Fibroblast of lung (primary cell): ENCODE measurements around the gene SNX6.

ENCODE experiments used
- EZH2 ChIP-seq: IDR thresholded peaks from 2 replicates; pipeline ENCODE4 v1.5.1; 2012; ENCODE audit warnings: low read length, control low read depth, mild to moderate bottlenecking; ENCODE audit errors: missing control alignments
- TF ChIP-seq, protein P1 (sequence below), 2 donors: IDR thresholded peaks in 1 of 2; conservative IDR thresholded peaks in 1 of 2; 1 replicate in 1 of 2; 2 replicates in 1 of 2; pipeline ENCODE4 v1.5.1; 2011 to 2012; ENCODE audit warnings: low read length in 2 of 2, control low read depth in 1 of 2, inconsistent platforms in 1 of 2, low read depth in 1 of 2, mild to moderate bottlenecking in 1 of 2

DNA sequence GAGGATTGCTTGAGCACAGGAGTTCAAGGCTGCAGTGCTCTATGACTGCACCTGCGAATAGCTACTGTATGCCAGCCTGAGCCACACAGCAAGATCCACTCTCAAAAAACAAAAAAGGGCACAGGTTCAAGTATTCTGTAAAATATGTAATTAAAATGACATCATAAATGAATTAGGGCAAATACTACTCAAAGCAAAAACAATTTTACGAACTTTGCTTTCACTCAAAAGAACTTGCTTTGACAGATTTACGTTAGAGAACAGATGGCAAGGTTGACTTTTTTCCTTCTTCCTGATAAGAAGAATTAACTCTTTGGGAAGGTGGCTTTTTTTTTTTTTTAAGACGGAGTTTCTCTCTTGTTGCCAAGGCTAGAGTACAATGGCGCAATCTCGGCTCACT is 46.4 kb downstream of the SNX6 start:
- TF ChIP-seq EZH2: no peak
- TF ChIP-seq, protein P1, sequence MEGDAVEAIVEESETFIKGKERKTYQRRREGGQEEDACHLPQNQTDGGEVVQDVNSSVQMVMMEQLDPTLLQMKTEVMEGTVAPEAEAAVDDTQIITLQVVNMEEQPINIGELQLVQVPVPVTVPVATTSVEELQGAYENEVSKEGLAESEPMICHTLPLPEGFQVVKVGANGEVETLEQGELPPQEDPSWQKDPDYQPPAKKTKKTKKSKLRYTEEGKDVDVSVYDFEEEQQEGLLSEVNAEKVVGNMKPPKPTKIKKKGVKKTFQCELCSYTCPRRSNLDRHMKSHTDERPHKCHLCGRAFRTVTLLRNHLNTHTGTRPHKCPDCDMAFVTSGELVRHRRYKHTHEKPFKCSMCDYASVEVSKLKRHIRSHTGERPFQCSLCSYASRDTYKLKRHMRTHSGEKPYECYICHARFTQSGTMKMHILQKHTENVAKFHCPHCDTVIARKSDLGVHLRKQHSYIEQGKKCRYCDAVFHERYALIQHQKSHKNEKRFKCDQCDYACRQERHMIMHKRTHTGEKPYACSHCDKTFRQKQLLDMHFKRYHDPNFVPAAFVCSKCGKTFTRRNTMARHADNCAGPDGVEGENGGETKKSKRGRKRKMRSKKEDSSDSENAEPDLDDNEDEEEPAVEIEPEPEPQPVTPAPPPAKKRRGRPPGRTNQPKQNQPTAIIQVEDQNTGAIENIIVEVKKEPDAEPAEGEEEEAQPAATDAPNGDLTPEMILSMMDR (conservative IDR thresholded peaks at IDR 0.05 in 1 of 2, IDR thresholded peaks at IDR 0.05 in 1 of 2; ENCODE audit: low read depth in 1 of 2, low read length in 2 of 2): no peak
